HG03280 (cell line): ENCODE measurements around the gene FBXL15.

Experiments used
- ATAC-seq: cut with Tn5 transposase; IDR thresholded peaks from one replicate; pipeline ENCODE4 v1.9.1; 2021; ENCODE audit warnings: mild to moderate bottlenecking, moderate library complexity; ENCODE audit not compliant: unreplicated experiment

Gene FBXL15

GRCh38 chr10:102409604-102410428 lies 10.8 kb upstream of the FBXL15 start:
- no peak for ATAC-seq

GRCh38 chr10:102410429-102411073 lies 10.1 kb upstream of the FBXL15 start:
- no peak for ATAC-seq

DNA sequence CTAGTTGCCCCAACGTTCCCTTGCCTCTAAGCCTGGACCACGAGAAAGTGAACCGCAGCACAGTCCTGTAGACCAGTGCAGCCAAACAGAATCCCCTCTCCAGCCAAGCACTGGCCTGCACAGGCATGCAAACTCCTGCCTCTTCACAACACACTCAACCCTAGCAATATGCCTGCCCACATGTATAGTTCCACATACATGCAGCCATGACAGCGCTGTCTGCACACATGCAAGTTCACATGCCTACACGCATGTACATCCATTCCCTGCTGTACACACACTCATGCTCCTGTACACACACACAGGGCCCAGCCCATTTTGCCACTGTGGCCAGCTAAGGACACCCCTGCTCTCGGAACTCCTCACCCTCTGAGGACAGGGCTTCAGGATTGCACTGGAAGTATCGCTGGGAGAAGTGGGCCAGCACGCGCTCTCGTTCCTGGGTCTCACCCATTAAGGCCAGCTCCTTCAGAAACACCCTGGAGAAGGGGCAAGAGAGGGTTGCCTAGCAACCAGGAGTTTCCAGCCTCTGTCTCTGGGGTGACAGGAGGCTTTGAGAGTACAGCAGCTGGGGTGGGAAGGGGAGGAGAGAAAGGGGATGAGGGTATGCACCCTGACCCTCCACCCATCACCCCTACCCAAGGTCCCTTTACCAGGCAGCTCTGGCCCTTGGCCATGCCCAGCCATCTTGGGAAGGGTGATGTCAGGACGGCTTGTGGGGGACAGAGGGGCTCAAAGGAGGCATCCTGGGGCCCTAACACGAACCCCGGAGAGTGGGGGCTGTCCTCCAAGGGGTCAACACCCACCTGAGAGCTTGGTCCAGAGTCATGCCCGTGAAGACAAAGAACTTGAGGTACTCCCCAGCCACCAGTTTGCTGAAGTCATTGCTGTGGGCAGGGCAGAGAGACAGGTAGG lies 9.0 kb upstream of the FBXL15 start:
- ATAC-seq = no peak

DNA sequence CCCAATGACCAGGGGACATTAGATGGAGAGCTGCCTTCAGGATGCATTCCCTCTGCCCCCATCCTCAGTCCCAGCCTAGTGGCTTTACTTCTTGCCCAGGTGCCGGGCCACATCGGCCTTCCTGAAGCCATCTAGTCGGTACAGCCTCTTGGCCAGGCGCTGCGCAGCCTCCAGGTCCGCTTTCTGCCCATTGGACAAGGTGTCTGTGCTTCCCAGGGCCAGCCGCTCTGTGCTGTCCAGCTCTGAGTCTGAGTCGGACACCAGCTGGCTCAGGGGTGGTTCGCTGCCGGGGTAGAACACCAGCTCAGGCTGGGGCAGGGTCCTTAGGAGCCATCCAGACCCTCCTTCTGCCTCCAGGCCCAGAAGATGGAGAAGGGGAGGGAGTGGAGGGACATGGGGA lies 8.3 kb upstream of the FBXL15 start:
- ATAC-seq = no peak

DNA sequence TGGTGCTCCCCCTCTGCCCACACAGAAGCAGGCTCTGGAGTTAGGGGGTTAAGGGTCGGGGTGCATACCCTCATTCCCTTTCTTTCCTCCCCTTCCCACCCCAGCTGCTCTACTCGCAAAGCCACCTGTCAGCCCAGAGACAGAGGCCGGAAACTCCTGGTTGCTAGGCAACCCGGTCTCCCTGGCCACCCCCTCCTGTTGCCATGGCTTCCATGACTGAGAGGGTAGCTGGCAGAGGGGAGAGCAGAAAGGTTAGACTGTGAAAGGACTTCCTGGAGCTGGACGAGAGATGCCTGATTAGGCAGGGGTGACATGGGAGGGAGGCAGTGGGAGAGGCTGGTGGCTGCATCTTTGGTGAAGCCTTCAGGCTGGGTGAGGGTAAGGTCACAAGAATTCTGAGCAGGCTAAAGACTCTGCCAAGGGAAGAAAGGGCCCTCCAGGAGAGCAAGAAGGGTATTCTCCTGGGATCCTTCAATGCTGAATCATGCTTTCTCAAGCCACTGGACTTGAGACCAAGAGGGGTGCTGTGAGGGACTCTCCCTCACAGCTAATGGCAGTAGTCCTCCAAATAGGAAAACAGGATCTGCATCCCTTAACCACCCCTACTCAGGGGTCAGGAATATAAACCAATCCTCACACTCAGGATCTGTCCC lies 7.5 kb upstream of the FBXL15 start:
- no peak for ATAC-seq

DNA sequence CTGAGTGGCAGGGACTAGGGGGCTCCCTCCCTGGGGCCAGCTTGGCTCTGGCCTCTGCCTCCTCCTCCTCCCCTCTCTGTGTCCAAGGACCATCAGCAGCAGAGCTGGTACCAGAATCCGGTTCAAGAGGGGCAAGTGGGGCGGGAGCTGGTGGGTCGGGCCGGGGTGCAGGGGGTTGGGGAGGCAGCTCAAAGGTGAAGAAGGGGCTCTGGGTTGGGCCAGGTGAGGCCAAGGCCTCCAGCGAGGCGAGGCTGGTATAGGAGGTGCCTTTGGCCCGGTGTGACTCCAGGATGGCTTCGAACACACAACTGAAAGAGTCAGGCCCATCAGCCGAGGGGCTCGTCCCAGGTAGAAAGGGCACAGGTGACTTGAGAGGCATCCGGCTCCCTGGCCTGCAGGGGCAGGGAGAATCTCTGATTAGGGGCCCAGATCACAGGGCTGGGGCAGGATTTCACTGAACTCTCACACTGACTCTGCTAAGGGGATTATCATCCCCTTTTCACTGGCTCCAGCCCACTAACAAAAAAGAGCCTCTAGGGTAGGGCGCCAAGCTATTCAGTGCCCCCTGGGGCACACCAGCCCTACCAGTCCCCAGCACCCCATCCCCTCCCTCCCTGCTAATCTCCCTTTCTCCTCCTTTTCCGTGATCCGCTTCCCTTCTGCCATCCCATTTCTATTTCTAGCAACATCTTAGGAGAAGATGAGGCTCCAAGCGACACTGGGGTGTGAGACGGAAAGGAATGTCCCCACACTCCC lies 6.7 kb upstream of the FBXL15 start:
- ATAC-seq = no peak

DNA sequence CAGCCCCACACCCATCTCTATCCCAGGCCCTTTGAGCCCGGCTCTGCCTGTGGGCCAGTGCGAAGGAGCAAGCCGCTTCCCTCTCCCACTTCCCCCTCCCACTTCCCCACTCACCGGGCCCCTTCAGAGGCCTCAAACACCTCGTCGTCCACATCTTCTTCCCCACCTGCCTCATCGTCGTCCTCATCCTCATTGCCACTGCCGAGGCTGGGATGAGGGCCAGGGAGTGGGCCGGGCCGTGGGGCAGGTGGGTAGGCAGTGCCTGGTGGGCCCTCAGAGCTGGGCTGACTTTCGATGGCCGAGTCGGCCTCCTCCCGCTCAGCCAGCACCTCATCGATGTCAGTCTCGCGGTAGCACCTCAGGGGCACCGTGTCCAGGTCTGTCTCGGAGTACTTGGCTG lies 5.9 kb upstream of the FBXL15 start:
- no peak for ATAC-seq

- no peak for ATAC-seq
These were observed 4.4 kb upstream of the FBXL15 start for GRCh38 chr10:102416283-102416682.

DNA sequence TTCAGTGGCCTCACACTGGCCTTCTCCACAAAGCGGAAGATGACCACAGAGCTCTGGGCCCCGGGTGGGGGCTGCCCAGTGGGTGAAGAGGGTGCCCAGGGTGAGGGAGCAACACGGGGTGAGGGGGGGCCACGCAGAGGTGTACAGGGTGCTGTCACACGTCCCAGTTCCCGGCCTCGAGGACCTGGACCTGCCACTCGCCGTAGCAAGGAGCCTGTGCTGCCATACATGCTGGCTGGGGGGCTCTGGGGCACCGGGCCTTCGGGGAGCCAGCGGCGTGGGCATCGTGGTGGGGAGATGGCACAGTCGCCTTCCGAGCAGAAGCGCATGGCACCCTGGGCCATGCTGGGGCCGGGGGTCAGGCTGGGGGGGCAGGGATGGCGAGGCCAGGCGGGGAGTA lies 3.9 kb upstream of the FBXL15 start:
- ATAC-seq = no peak

- no peak for ATAC-seq
These were observed 1.9 kb upstream of the FBXL15 start, which contains the start of gene PSD for GRCh38 chr10:102418622-102419268. Gene PSD, minus strand, starts transcription at chr10:102418785. Its CDS starts 1,747 bp downstream, at chr10:102417038.

GRCh38 chr10:102419269-102420180 lies 1.1 kb upstream of the FBXL15 start:
- no peak for ATAC-seq

DNA sequence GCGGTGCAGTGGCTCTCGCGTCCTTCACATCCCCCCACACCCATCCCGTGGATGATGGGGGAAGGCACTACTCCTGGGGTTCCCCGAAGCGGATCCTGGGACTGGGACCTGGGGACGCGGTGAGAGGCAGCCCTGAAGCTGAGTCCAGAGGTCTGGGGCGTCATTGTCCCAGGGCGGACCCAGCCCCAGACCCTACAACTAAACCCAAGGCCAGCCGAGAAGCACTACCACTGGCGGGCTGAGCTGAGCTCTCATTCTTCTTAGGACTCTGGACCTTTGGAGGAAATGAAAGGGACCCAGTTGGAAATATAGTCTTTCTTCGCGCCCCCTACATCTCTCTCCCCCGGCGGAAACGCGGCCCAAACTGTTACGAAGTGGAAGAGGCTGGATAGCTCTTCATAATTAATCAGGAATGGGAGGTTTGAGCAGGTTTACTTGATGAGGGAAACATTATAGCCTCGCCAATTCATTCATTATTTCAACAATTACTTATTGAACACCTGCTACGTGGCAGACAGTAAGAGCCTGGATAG lies 389 bp upstream of the FBXL15 start:
- ATAC-seq = no peak

DNA sequence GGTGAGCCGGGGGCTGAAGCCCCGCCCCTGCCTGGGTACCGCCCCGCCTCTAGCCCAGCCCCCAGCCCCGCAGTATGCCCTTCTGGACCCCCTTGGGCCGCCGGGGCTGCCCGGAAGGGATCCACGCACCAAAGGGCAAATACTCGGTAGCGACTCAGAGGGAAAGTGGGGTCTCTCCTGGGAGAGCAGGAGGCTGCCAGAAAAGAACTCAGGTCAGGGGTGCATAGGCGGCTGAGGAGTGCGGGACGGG lies 796 bp downstream of the FBXL15 start:
- ATAC-seq = no peak

GRCh38 chr10:102421757-102422512 lies 1.3 kb downstream of the FBXL15 start:
- peak; percentile 0 for ATAC-seq

- peak; percentile 34 for ATAC-seq
These were observed 2.0 kb downstream of the FBXL15 start for GRCh38 chr10:102422545-102423129.

GRCh38 chr10:102423372-102423968 lies 2.8 kb downstream of the FBXL15 start:
- no peak for ATAC-seq

GRCh38 chr10:102424145-102424544 lies 3.5 kb downstream of the FBXL15 start:
- no peak for ATAC-seq
